ENCODE results near the gene SH3BP4. TPM values are rescaled to one million over a fixed set of nuclear protein-coding genes. Genes with fewer than 3 reads are reported as not detected.
A peak's percentile ranks its signal among the peaks of the same experiment; 100 is the strongest.

The SH3BP4 gene
- 34.8 and 49.1 TPM in 2 replicates for total RNA-seq (2014; rRNA removed; shearing (Covaris generic))

- DNase-seq (ENCODE audit: low spot score) = peak; percentile 18
- in situ Hi-C loops (cut with HindIII; ENCODE audit: low sequenced_read_pairs) = no loop called here
Observed at GRCh38 chr2:234951664-234952269, at the start of gene SH3BP4. TSS of gene SH3BP4 (plus strand) at chr2:234952017. CDS start at chr2:235035003, 82,986 bp downstream.

- in situ Hi-C loops (cut with HindIII; ENCODE audit: low sequenced_read_pairs) = no loop called here
- DNase-seq (ENCODE audit: low spot score) = no peak
Observed at GRCh38 chr2:234904785-234905184, 47.0 kb upstream of the SH3BP4 start.

GRCh38 chr2:234905547-234906265 is 46.1 kb upstream of the SH3BP4 start:
- no peak for DNase-seq (ENCODE audit: low spot score)
- in situ Hi-C loops (cut with HindIII; ENCODE audit: low sequenced_read_pairs) = no loop called here

GRCh38 chr2:234910186-234910679 is 41.6 kb upstream of the SH3BP4 start:
- no peak for DNase-seq (ENCODE audit: low spot score)
- in situ Hi-C loops (cut with HindIII; ENCODE audit: low sequenced_read_pairs) = no loop called here

- in situ Hi-C loops (cut with HindIII; ENCODE audit: low sequenced_read_pairs) = no loop called here
- no peak for DNase-seq (ENCODE audit: low spot score)
Observed at GRCh38 chr2:234911271-234911670, 40.5 kb upstream of the SH3BP4 start.

- no peak for DNase-seq (ENCODE audit: low spot score)
- in situ Hi-C loops (cut with HindIII; ENCODE audit: low sequenced_read_pairs) = no loop called here
Observed at GRCh38 chr2:234912437-234912836, 39.4 kb upstream of the SH3BP4 start.

- in situ Hi-C loops (cut with HindIII; ENCODE audit: low sequenced_read_pairs) = no loop called here
Observed at GRCh38 chr2:234913208-234913626, 38.6 kb upstream of the SH3BP4 start.

GRCh38 chr2:234914371-234915154 is 37.3 kb upstream of the SH3BP4 start:
- in situ Hi-C loops (cut with HindIII; ENCODE audit: low sequenced_read_pairs) = no loop called here
- DNase-seq (ENCODE audit: low spot score) = no peak

More at GRCh38 chr2:234913208-234913626, 38.6 kb upstream of the SH3BP4 start:
- DNase-seq (ENCODE audit: low spot score) = no peak

- DNase-seq (ENCODE audit: low spot score) = no peak
- in situ Hi-C loops (cut with HindIII; ENCODE audit: low sequenced_read_pairs) = no loop called here
Observed at GRCh38 chr2:234916674-234917073, 35.1 kb upstream of the SH3BP4 start.

- in situ Hi-C loops (cut with HindIII; ENCODE audit: low sequenced_read_pairs) = no loop called here
- DNase-seq (ENCODE audit: low spot score) = no peak
Observed at GRCh38 chr2:234917211-234917975, 34.4 kb upstream of the SH3BP4 start.

GRCh38 chr2:234919711-234920110 is 32.1 kb upstream of the SH3BP4 start:
- no peak for DNase-seq (ENCODE audit: low spot score)
- in situ Hi-C loops (cut with HindIII; ENCODE audit: low sequenced_read_pairs) = no loop called here

- DNase-seq (ENCODE audit: low spot score) = no peak
- in situ Hi-C loops (cut with HindIII; ENCODE audit: low sequenced_read_pairs) = no loop called here
Observed at GRCh38 chr2:234920836-234921235, 31.0 kb upstream of the SH3BP4 start.

- in situ Hi-C loops (cut with HindIII; ENCODE audit: low sequenced_read_pairs) = no loop called here
- no peak for DNase-seq (ENCODE audit: low spot score)
Observed at GRCh38 chr2:234929002-234929401, 22.8 kb upstream of the SH3BP4 start.

- DNase-seq (ENCODE audit: low spot score) = no peak
- in situ Hi-C loops (cut with HindIII; ENCODE audit: low sequenced_read_pairs) = no loop called here
Observed at GRCh38 chr2:234930397-234930796, 21.4 kb upstream of the SH3BP4 start.

GRCh38 chr2:234931371-234931770 is 20.4 kb upstream of the SH3BP4 start:
- no peak for DNase-seq (ENCODE audit: low spot score)
- in situ Hi-C loops (cut with HindIII; ENCODE audit: low sequenced_read_pairs) = no loop called here

- DNase-seq (ENCODE audit: low spot score) = no peak
- in situ Hi-C loops (cut with HindIII; ENCODE audit: low sequenced_read_pairs) = no loop called here
Observed at GRCh38 chr2:234932591-234933168, 19.1 kb upstream of the SH3BP4 start.

- DNase-seq (ENCODE audit: low spot score) = no peak
- in situ Hi-C loops (cut with HindIII; ENCODE audit: low sequenced_read_pairs) = no loop called here
Observed at GRCh38 chr2:234935311-234935710, 16.5 kb upstream of the SH3BP4 start.

GRCh38 chr2:234939576-234939975 is 12.2 kb upstream of the SH3BP4 start:
- in situ Hi-C loops (cut with HindIII; ENCODE audit: low sequenced_read_pairs) = no loop called here
- DNase-seq (ENCODE audit: low spot score) = no peak

GRCh38 chr2:234939996-234940395 is 11.8 kb upstream of the SH3BP4 start:
- DNase-seq (ENCODE audit: low spot score) = no peak
- in situ Hi-C loops (cut with HindIII; ENCODE audit: low sequenced_read_pairs) = no loop called here

Data from G401 (cell line).